Stimulated activated CD8-positive, alpha-beta memory T cell treated with anti-CD3 and anti-CD28 coated beads, Interleukin-7, amount 100 ng/mL, for 24 hours (primary cell): ENCODE data around the gene GDE1.
"Not testable (repeated sequence)": the region's sequence is repeated elsewhere in the genome, so short reads cannot be mapped to it uniquely, and the experiment has no call there.

Experiments used
- DNase-seq: peaks from one replicate; pipeline ENCODE4 v3.0.0-alpha.2; 2020; ENCODE audit warnings: low read depth

The GDE1 gene

GRCh38 chr16:19521471-19522396 lies at the start of gene GDE1:
Gene GDE1 (minus strand): TSS chr16:19522098. CDS start chr16:19521964, 134 bp downstream.
- DNase-seq, result peak; percentile 94

GRCh38 chr16:19567560-19567959 lies 45.7 kb upstream of the GDE1 start:
- DNase-seq, result no peak

- no peak for DNase-seq
Observed at GRCh38 chr16:19566362-19566761, 44.5 kb upstream of the GDE1 start.

- no peak for DNase-seq
Observed at GRCh38 chr16:19563377-19563776, 41.5 kb upstream of the GDE1 start.

- DNase-seq, result no peak
Observed at GRCh38 chr16:19560078-19560477, 38.2 kb upstream of the GDE1 start.

- DNase-seq, result no peak
Observed at GRCh38 chr16:19559242-19559910, 37.5 kb upstream of the GDE1 start.

GRCh38 chr16:19555938-19556771 lies 34.3 kb upstream of the GDE1 start:
- no peak for DNase-seq

GRCh38 chr16:19555186-19555937 lies 33.5 kb upstream of the GDE1 start, which contains the start of gene VPS35L:
Gene VPS35L (plus strand): TSS chr16:19555703. CDS start chr16:19555730, 27 bp downstream.
- peak; percentile 89 for DNase-seq

- DNase-seq, result no peak
Observed at GRCh38 chr16:19549673-19550072, 27.8 kb upstream of the GDE1 start.

- DNase-seq, result no peak
Observed at GRCh38 chr16:19548144-19548543, 26.2 kb upstream of the GDE1 start.

- not testable (repeated sequence) for DNase-seq
Observed at GRCh38 chr16:19543278-19543996, 21.5 kb upstream of the GDE1 start.

- no peak for DNase-seq
Observed at GRCh38 chr16:19542138-19542821, 20.4 kb upstream of the GDE1 start.

- DNase-seq, result no peak
Observed at GRCh38 chr16:19540241-19540970, 18.5 kb upstream of the GDE1 start.

GRCh38 chr16:19532601-19533000 lies 10.7 kb upstream of the GDE1 start:
- DNase-seq, result no peak

- DNase-seq, result no peak
Observed at GRCh38 chr16:19528666-19529065, 6.8 kb upstream of the GDE1 start.

- DNase-seq, result no peak
Observed at GRCh38 chr16:19527161-19527560, 5.3 kb upstream of the GDE1 start.

- no peak for DNase-seq
Observed at GRCh38 chr16:19525385-19525723, 3.5 kb upstream of the GDE1 start.

- no peak for DNase-seq
Observed at GRCh38 chr16:19524616-19525384, 2.9 kb upstream of the GDE1 start.

GRCh38 chr16:19524356-19524615 lies 2.4 kb upstream of the GDE1 start:
- DNase-seq, result no peak
